Skeletal muscle satellite cell (primary cell): ENCODE results near the gene NDUFS1.
"Not testable (repeated sequence)": the region's sequence is repeated elsewhere in the genome, so short reads cannot be mapped to it uniquely, and the experiment has no call there.

Source experiments
- H3K27me3 ChIP-seq: 2 replicates; pipeline ENCODE4 v1.7.0; 2013; ENCODE audit warnings: low read length; ENCODE audit not compliant: control insufficient read depth, insufficient read depth
- H3K36me3 ChIP-seq: 2 replicates; pipeline ENCODE4 v1.7.0; 2013; ENCODE audit warnings: mild to moderate bottlenecking, control low read depth, low read length; ENCODE audit not compliant: insufficient read depth
- H3K4me1 ChIP-seq: 2 replicates; pipeline ENCODE4 v1.7.0; 2013; ENCODE audit warnings: low read length; ENCODE audit not compliant: control insufficient read depth, insufficient read depth
- H3K4me2 ChIP-seq: 2 replicates; pipeline ENCODE4 v1.7.0; 2013; ENCODE audit warnings: mild to moderate bottlenecking, low read length
- H3K4me3 ChIP-seq: 2 replicates; pipeline ENCODE4 v1.7.0; 2013; ENCODE audit warnings: low read length
- H3K9ac ChIP-seq: 2 replicates; pipeline ENCODE4 v1.7.0; 2013; ENCODE audit warnings: mild to moderate bottlenecking, low read depth, low read length, moderate library complexity
- H3K9me3 ChIP-seq: replicated peaks from 2 replicates; pipeline ENCODE4 v1.7.0; 2013; ENCODE audit warnings: mild to moderate bottlenecking, control low read depth, low read length

The NDUFS1 gene

DNA sequence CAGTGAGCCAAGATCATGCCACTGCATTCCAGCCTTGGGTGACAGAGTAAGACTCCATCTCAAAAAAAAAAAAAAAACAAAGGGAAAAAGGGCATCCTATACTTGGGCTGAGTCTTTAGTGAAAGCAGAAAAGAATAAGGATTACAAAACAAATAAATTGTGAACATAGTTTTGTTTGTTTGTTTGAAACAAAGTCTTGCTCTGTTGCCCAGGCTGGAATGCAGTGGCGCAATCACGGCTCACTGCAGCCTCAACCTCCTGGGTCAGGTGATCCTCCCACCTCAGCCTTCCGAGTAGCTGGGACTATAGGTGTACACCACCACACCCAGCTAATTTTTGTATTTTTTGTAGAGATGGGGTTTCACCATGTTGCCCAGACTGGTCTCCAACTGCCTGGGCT, 36.7 kb downstream of the NDUFS1 start:
- not testable (repeated sequence) for H3K4me1 ChIP-seq, H3K9me3 ChIP-seq, H3K9ac ChIP-seq, H3K4me3 ChIP-seq, H3K4me2 ChIP-seq, H3K27me3 ChIP-seq
- H3K36me3 ChIP-seq: peaks cover 63% of the 10 kb centered on the region

DNA sequence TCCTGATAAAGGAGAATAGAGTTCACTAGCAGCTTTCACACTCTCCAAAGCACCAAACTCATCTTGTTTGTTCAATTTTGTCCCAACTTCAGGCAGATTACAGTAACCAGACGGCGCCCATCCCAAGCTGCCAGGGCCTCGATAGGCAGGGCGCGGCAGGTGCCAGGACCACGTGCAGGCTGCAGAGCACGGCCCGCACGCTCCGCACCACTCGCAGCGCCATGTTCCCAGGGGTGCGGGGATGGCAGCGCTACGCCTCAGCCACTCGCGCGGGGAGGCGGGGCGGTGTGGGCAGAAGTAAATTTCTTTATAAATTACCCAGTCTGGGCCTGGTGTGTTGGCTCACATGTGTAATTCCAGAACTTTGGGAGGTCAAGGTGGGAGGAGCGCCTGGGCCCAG, 43.0 kb downstream of the NDUFS1 start:
- Histone ChIP-seq H3K9me3 (no peaks in the 10 kb centered on the region), H3K4me2 (no peak overlapping the region), H3K36me3 (peaks cover 20% of the 10 kb centered on the region), H3K4me3 (no peak overlapping the region), H3K4me1 (peaks cover 5% of the 10 kb centered on the region), H3K9ac (no peak overlapping the region), H3K27me3 (no peaks in the 10 kb centered on the region)

DNA sequence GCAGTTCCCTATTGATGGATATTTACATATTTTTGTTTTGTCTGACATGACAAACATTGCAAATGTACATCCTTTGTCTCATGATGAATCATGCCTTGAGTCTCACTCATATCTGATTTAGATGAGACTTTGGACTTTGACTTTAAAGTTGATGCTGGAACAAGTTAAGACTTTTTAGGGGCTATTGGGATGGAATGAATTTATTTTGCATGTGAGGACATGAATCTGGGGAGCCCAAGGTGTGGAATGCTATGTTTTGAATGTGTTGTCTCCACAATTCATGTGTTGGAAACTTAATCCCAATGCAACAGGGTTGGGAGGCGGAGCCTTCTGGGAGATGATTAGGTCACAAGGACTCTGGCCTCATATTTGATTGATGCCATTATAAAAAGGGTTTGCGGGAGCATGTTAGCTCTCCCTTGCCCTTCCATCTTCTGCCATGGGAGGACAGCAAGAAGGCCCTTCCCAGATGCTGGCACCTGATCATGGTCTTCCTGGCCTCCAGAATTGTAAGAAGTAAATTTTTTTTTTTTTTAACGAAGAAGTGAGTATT, 44.1 kb downstream of the NDUFS1 start:
- Histone ChIP-seq H3K27me3 (no peaks in the 10 kb centered on the region), H3K4me2 (no peak overlapping the region), H3K4me3 (no peak overlapping the region), H3K4me1 (peaks cover 5% of the 10 kb centered on the region), H3K36me3 (peaks cover 9% of the 10 kb centered on the region), H3K9ac (no peak overlapping the region), H3K9me3 (no peaks in the 10 kb centered on the region)

DNA sequence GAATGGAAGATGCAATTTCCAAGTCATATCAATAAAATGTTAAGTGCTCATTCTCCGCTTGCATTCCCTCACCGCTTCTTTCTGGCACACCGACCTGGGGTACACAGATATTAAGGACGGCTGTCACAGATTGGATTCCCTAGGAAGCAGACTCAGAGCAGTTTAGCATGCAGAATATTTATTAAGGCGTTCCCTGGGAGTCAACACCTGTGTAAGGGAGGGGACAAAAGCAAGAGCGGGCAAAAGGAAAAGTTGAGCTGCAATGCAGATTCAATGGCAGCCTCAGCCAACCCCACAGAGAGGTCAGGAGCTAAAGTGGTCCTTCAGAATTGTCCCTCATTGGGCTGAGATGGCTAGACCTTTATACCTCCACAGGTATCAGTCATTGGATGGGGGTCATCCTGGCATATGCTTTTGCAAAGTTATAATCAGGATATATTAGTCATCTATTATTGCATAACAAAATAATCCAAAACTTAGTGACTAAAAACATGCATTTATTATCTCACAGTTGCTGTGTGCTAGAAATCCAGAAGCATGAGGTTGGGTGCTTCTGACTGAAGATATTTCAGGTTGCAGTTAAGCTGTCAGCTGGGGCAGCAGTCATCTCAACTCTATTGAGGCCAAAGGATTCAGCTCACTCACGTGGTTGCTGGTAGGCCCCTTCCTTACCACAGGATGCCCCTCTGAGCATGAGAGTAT, 46.2 kb downstream of the NDUFS1 start:
- Histone ChIP-seq H3K27me3 (no peaks in the 10 kb centered on the region), H3K36me3 (peaks cover 2% of the 10 kb centered on the region), H3K9ac (no peak overlapping the region), H3K4me2 (no peak overlapping the region), H3K9me3 (no peaks in the 10 kb centered on the region), H3K4me3 (no peak overlapping the region), H3K4me1 (peaks cover 5% of the 10 kb centered on the region)

GRCh38 chr2:206112108-206112507, 47.1 kb downstream of the NDUFS1 start:
- no peak overlapping the region for H3K9ac ChIP-seq
- no peak overlapping the region for H3K4me3 ChIP-seq
- no peaks in the 10 kb centered on the region for H3K27me3 ChIP-seq
- H3K36me3 ChIP-seq: peaks cover 2% of the 10 kb centered on the region
- peaks cover 5% of the 10 kb centered on the region for H3K4me1 ChIP-seq
- H3K9me3 ChIP-seq: no peaks in the 10 kb centered on the region
- H3K4me2 ChIP-seq: no peak overlapping the region

GRCh38 chr2:206108713-206109112, 50.5 kb downstream of the NDUFS1 start:
- Histone ChIP-seq H3K4me3 (no peak overlapping the region), H3K9ac (no peak overlapping the region), H3K9me3 (no peaks in the 10 kb centered on the region), H3K4me2 (no peak overlapping the region), H3K36me3 (no peaks in the 10 kb centered on the region), H3K4me1 (peaks cover 16% of the 10 kb centered on the region), H3K27me3 (no peaks in the 10 kb centered on the region)

DNA sequence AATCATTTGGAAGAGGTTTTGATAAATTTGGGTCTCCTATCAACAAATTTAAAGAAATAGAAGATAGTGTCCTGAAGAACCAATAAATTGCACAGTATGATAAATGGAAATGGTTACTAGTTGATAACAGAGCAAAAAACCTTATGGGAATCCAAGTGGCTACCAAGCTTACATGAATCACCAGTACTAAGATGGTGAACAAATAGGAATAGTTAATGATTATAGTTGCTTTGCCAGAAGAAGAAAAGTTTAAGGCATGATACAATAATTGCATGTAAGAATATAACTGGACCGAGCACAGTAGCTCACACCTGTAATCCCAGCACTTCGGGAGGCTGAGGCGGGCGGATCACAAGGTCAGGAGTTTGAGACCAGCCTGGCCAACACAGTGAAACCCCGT, 53.7 kb downstream of the NDUFS1 start:
- Histone ChIP-seq H3K36me3 (no peaks in the 10 kb centered on the region), H3K27me3 (no peaks in the 10 kb centered on the region), H3K4me2 (no peak overlapping the region), H3K4me3 (no peak overlapping the region), H3K9ac (no peak overlapping the region), H3K9me3 (no peaks in the 10 kb centered on the region), H3K4me1 (peaks cover 11% of the 10 kb centered on the region)

- Histone ChIP-seq H3K4me1 (peaks cover 11% of the 10 kb centered on the region), H3K27me3 (no peaks in the 10 kb centered on the region), H3K4me2 (no peak overlapping the region), H3K4me3 (no peak overlapping the region), H3K36me3 (no peaks in the 10 kb centered on the region), H3K9ac (no peak overlapping the region), H3K9me3 (no peaks in the 10 kb centered on the region)
Measured at GRCh38 chr2:206105038-206105437, 54.2 kb downstream of the NDUFS1 start.

DNA sequence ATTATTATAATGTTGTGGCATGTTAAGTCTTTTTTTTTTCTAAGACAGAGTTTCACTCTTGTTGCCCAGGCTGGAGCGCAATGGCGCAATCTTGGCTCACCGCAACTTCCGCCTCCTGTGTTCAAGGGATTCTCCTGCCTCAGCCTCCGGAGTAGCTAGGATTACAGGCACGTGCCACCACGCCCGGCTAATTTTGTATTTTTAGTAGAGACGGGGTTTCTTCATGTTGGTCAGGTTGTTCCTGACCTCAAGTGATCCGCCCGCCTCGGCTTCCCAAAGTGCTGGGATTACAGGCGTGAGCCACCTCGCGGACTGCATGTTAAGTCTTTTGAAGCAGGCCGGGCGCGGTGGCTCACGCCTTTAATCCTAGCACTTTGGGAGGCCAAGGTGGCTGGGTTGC, 60.4 kb downstream of the NDUFS1 start:
- H3K4me3 ChIP-seq, H3K27me3 ChIP-seq, H3K9me3 ChIP-seq, H3K4me1 ChIP-seq, H3K4me2 ChIP-seq, H3K36me3 ChIP-seq, H3K9ac ChIP-seq: not testable (repeated sequence)

GRCh38 chr2:206098471-206098870, 60.8 kb downstream of the NDUFS1 start:
- H3K9ac ChIP-seq: no peak overlapping the region
- no peak overlapping the region for H3K4me3 ChIP-seq
- H3K36me3 ChIP-seq: no peaks in the 10 kb centered on the region
- no peaks in the 10 kb centered on the region for H3K9me3 ChIP-seq
- no peak overlapping the region for H3K4me2 ChIP-seq
- H3K4me1 ChIP-seq: no peaks in the 10 kb centered on the region
- H3K27me3 ChIP-seq: no peaks in the 10 kb centered on the region

- Histone ChIP-seq H3K36me3 (no peaks in the 10 kb centered on the region), H3K9ac (no peak overlapping the region)
Measured at GRCh38 chr2:206096876-206097275, 62.4 kb downstream of the NDUFS1 start.

More at GRCh38 chr2:206096876-206097275, 62.4 kb downstream of the NDUFS1 start:
- Histone ChIP-seq H3K9me3 (no peaks in the 10 kb centered on the region), H3K4me2 (no peak overlapping the region), H3K27me3 (no peaks in the 10 kb centered on the region), H3K4me1 (no peaks in the 10 kb centered on the region), H3K4me3 (no peak overlapping the region)
